Adrenal gland (tissue), 12 donors: Measurements from ENCODE around the gene ASTN2. TPM values are rescaled to one million over a fixed set of nuclear protein-coding genes. Genes with fewer than 3 reads are reported as not detected.
"Not testable (repeated sequence)": the region's sequence is repeated elsewhere in the genome, so short reads cannot be mapped to it uniquely, and the experiment has no call there.

ENCODE experiments used
- DNase-seq, 7 donors: peaks; one replicate each; pipeline ENCODE4 v3.0.0-alpha.2; 2019 to 2020
- H3K27ac ChIP-seq, 5 donors: fragments of 200-600 bp; sonication (generic) in 4 of 5; 1 replicate in 3 of 5; 2 replicates in 2 of 5; pipeline versions ENCODE4 v1.5.1 to v1.8.0; 2016 to 2020; ENCODE audit warnings: mild to moderate bottlenecking in 1 of 5
- H3K27me3 ChIP-seq: fragments of 200-600 bp; 2 replicates; pipeline ENCODE4 v1.8.0; 2021
- H3K36me3 ChIP-seq, 2 donors: fragments of 200-600 bp; replicated peaks in 1 of 2; 1 replicate in 1 of 2; 2 replicates in 1 of 2; pipeline versions ENCODE4 v1.5.1 to v1.8.0; 2018 to 2022
- H3K4me1 ChIP-seq, 2 donors: fragments of 200-600 bp; replicated peaks in 1 of 2; 1 replicate in 1 of 2; 2 replicates in 1 of 2; pipeline versions ENCODE4 v1.5.1 to v1.8.0; 2018 to 2021
- H3K4me3 ChIP-seq, 4 donors: fragments of 200-600 bp; sonication (generic) in 3 of 4; one replicate each; pipeline ENCODE4 v1.5.1; 2016 to 2018
- H3K9me3 ChIP-seq, 3 donors: fragments of 200-600 bp; sonication (generic) in 1 of 3; replicated peaks in 1 of 3; 1 replicate in 2 of 3; 2 replicates in 1 of 3; pipeline versions ENCODE4 v1.5.1 to v1.8.0; 2016 to 2021
- CTCF ChIP-seq, 6 experiments: fragments of 450-650 bp in 4 of 6; fragments of 200-600 bp in 2 of 6; sonication (generic) in 1 of 6; IDR thresholded peaks; 1 replicate in 5 of 6; 2 replicates in 1 of 6; pipeline versions ENCODE4 v1.5.1 to v1.8.0; 2016 to 2021; ENCODE audit warnings: antibody characterized with exemption in 6 of 6, mild to moderate bottlenecking in 2 of 6, moderate library complexity in 1 of 6
- POLR2A ChIP-seq, 2 donors: fragments of 450-650 bp; IDR thresholded peaks; one replicate each; pipeline ENCODE4 v1.6.1; 2017; ENCODE audit warnings: antibody characterized with exemption in 2 of 2, mild to moderate bottlenecking in 2 of 2, moderate library complexity in 1 of 2
- WGBS, 4 donors: extraction: QIAGEN DNeasy Blood & Tissue Kit in 2 of 4; methylation state at CpG; one replicate each; pipeline versions ENCODE4 v1.1.5 to v1.1.7; 2013 to 2017; 5-methylcytosine and 5-hydroxymethylcytosine counted together
- intact Hi-C, 2 donors: fragments of 100-400 bp; cut with DNase I; formaldehyde crosslinking; loops; one replicate each; pipeline versions ENCODE4 v1.14.1 to v1.15.0; 2022 to 2023
- polyA plus RNA-seq, 3 donors: library from polyadenylated mRNA; stranded (reverse); fragments of 200-250 nt in 2 of 3; fragments of 350-450 nt in 1 of 3; fragmentation: Illumina TruSeq in 1 of 3; extraction: RNeasy Lipid Tissue Mini Kit (QIAGEN cat#74804) in 1 of 3; gene quantifications; one replicate each; pipeline ENCODE4 v1.2.3, GENCODE V29; 2013 to 2014
- total RNA-seq, 9 donors: library from RNA; depleted of rRNA in 4 of 9; stranded (reverse); fragments of >200 nt in 4 of 9; fragments of 120-200 nt in 1 of 9; fragmentation: NEBNext Ultra II Directional in 1 of 9; extraction: Animal tissue kit (Norgen Biotek cat#: 25700) in 1 of 9; gene quantifications; one replicate each; pipeline versions ENCODE4 v1.1.0 to v1.2.4, GENCODE V29; 2013 to 2023
- donor health status: healthy with polysubstance abuse.
- donor health status: Bipolar disorder and iron deficiency.
- donor health status: DM: yes; HTN: yes; CAD: no.
- donor health status: DM: no; HTN: no; CAD: no.
- donor health status: DM: no; HTN: no; CAD: no.
- donor health status: DM: yes; HTN: yes; CAD: no.

ASTN2 gene
- total and polyA plus RNA-seq, 12 donors, result 2.5 to 15.6 (median 6.8) TPM

GRCh38 chr9:116900007-116900367 lies 514.9 kb downstream of the ASTN2 start:
- no peak overlapping the region for H3K4me3 ChIP-seq
- H3K36me3 ChIP-seq, result no peaks in the 10 kb centered on the region
- intact Hi-C loops, result no loop called here
- H3K4me1 ChIP-seq, result no peaks in the 10 kb centered on the region
- no peak for TF ChIP-seq CTCF (IDR thresholded peaks at IDR 0.05)
- no peak for TF ChIP-seq POLR2A (IDR thresholded peaks at IDR 0.05)
- H3K27me3 ChIP-seq, result no peaks in the 10 kb centered on the region
- no peak overlapping the region for H3K27ac ChIP-seq
- DNase-seq, result no peak
- WGBS, 4 donors, result 50 to 71% (median 51%) methylated on average over 1 of the region's 1 CpG
- H3K9me3 ChIP-seq, result no peaks in the 10 kb centered on the region

GRCh38 chr9:116899337-116900006 lies 515.4 kb downstream of the ASTN2 start:
- intact Hi-C loops, result no loop called here
- 32 to 53% (median 42%) methylated on average over 2 of the region's 2 CpGs for WGBS, 4 donors

GRCh38 chr9:116898131-116898530 lies 516.7 kb downstream of the ASTN2 start:
- WGBS, 4 donors, result 73 to 88% (median 78%) methylated on average over 5 of the region's 5 CpGs
- H3K36me3 ChIP-seq, H3K4me1 ChIP-seq, H3K4me3 ChIP-seq, H3K27me3 ChIP-seq, intact Hi-C loops, DNase-seq, H3K27ac ChIP-seq, H3K9me3 ChIP-seq: not testable (repeated sequence)

More at GRCh38 chr9:116899337-116900006, 515.4 kb downstream of the ASTN2 start:
- H3K27ac ChIP-seq, result no peak overlapping the region
- no peaks in the 10 kb centered on the region for H3K36me3 ChIP-seq
- TF ChIP-seq POLR2A (IDR thresholded peaks at IDR 0.05) (no peak), CTCF (IDR thresholded peaks at IDR 0.05) (no peak)
- no peaks in the 10 kb centered on the region for H3K27me3 ChIP-seq
- H3K4me3 ChIP-seq, result no peak overlapping the region
- DNase-seq, result no peak
- H3K4me1 ChIP-seq, result no peaks in the 10 kb centered on the region
- H3K9me3 ChIP-seq, result no peaks in the 10 kb centered on the region

- 51 to 75% (median 67%) methylated on average over 4 of the region's 4 CpGs for WGBS, 4 donors
- Histone ChIP-seq H3K4me1 (no peaks in the 10 kb centered on the region), H3K36me3 (no peaks in the 10 kb centered on the region), H3K27ac (no peak overlapping the region), H3K4me3 (no peak overlapping the region), H3K27me3 (no peaks in the 10 kb centered on the region), H3K9me3 (no peaks in the 10 kb centered on the region)
- no peak for TF ChIP-seq CTCF (IDR thresholded peaks at IDR 0.05)
- no peak for TF ChIP-seq POLR2A (IDR thresholded peaks at IDR 0.05)
- no peak for DNase-seq
- intact Hi-C loops, result no loop called here
These were observed 517.7 kb downstream of the ASTN2 start for GRCh38 chr9:116897201-116897600.

GRCh38 chr9:116895961-116896360 lies 518.9 kb downstream of the ASTN2 start:
- H3K4me1 ChIP-seq, result no peaks in the 10 kb centered on the region
- no peaks in the 10 kb centered on the region for H3K27me3 ChIP-seq
- no peak for DNase-seq
- no peak for TF ChIP-seq POLR2A (IDR thresholded peaks at IDR 0.05)
- TF ChIP-seq CTCF (IDR thresholded peaks at IDR 0.05), result no peak
- no peaks in the 10 kb centered on the region for H3K9me3 ChIP-seq
- no peaks in the 10 kb centered on the region for H3K36me3 ChIP-seq
- intact Hi-C loops, result no loop called here
- no peak overlapping the region for H3K4me3 ChIP-seq
- no peak overlapping the region for H3K27ac ChIP-seq
